ENCODE data around the gene TSPAN33. TPM values are rescaled to one million over a fixed set of nuclear protein-coding genes. Genes with fewer than 3 reads are reported as not detected.

The TSPAN33 gene
- total and polyA plus RNA-seq, 2 of the 13 experiments (the other 11 are each of a cell fraction or from before 2014, with no cell fraction given), result 15.3 to 16.5 TPM

DNA sequence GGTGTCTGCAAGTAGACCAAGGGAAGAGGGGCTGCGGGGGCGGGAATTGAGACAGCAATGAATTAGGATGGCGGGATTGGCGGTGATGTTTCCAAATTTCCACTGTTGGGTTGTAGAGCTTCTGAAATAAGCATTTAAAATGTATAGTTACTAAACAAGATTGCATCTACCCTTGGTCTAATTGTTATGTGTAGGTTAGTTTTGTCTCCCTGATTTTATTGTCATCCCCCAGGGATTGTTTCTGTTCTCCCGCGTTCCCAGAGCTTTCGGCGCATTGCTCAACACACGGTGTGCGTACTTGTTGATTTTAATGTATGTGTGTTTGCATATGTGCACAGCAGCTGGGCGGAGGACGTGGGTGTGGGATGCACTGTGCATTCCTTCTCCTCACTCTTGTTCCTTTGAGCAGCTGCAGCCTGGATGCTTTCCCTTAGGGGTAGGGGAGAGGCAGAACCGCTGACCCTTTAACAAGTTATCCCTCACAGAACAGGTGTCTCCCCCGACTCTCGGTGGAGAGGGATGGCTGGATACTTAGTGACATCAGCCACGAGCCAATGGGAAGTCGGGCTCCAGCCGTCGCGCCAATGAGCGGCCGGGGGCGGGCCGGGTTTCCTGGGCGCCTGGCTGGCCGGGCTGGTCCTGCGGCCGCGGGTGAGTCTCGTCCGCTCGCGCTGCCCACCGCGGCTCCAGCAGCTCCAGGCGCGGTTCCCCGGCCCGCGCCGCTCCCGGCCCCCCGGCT, at the start of gene TSPAN33 (continued):
- no peak for TF ChIP-seq ZBTB1 (CRISPR knock-in tag; IDR thresholded peaks at IDR 0.05; ENCODE audit: borderline replicate concordance)
- TF ChIP-seq NFRKB (IDR thresholded peaks at IDR 0.05), result no peak
- no peak for TF ChIP-seq ZNF550 (CRISPR knock-in tag; IDR thresholded peaks at IDR 0.05; ENCODE audit: borderline replicate concordance)
- no peak for TF ChIP-seq ZNF446 (CRISPR knock-in tag; IDR thresholded peaks at IDR 0.05)
- TF ChIP-seq SRSF4 (IDR thresholded peaks at IDR 0.05; ENCODE audit: low read depth, low read length, poor library complexity, severe bottlenecking), result no peak
- TF ChIP-seq ZNF704 (CRISPR knock-in tag; IDR thresholded peaks at IDR 0.05; ENCODE audit: borderline replicate concordance), result 0 out of 2 replicates have a peak, but pooled peaks have one; percentile 53
- no peak for TF ChIP-seq ZNF354B (CRISPR knock-in tag; IDR thresholded peaks at IDR 0.05)
- TF ChIP-seq, protein P1, sequence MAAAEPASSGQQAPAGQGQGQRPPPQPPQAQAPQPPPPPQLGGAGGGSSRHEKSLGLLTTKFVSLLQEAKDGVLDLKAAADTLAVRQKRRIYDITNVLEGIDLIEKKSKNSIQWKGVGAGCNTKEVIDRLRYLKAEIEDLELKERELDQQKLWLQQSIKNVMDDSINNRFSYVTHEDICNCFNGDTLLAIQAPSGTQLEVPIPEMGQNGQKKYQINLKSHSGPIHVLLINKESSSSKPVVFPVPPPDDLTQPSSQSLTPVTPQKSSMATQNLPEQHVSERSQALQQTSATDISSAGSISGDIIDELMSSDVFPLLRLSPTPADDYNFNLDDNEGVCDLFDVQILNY (CRISPR knock-in tag; conservative IDR thresholded peaks at IDR 0.05), result no peak
- no peak for TF ChIP-seq ZBTB21 (CRISPR knock-in tag; IDR thresholded peaks at IDR 0.05)
- peak; percentile 88 for TF ChIP-seq NFYB (CRISPR knock-in tag; IDR thresholded peaks at IDR 0.05)
- TF ChIP-seq SALL2 (CRISPR knock-in tag; IDR thresholded peaks at IDR 0.05), result no peak
- no peak for TF ChIP-seq RARA (CRISPR knock-in tag; IDR thresholded peaks at IDR 0.05)
- TF ChIP-seq MIXL1 (CRISPR knock-in tag; IDR thresholded peaks at IDR 0.05), result no peak
- TF ChIP-seq ZNF496 (CRISPR knock-in tag; IDR thresholded peaks at IDR 0.05; ENCODE audit: insufficient replicate concordance), result no peak
- no peak for TF ChIP-seq ZNF160 (CRISPR knock-in tag; IDR thresholded peaks at IDR 0.05)
- TF ChIP-seq DRAP1 (CRISPR knock-in tag; IDR thresholded peaks at IDR 0.05), result no peak
- TF ChIP-seq, protein P2, sequence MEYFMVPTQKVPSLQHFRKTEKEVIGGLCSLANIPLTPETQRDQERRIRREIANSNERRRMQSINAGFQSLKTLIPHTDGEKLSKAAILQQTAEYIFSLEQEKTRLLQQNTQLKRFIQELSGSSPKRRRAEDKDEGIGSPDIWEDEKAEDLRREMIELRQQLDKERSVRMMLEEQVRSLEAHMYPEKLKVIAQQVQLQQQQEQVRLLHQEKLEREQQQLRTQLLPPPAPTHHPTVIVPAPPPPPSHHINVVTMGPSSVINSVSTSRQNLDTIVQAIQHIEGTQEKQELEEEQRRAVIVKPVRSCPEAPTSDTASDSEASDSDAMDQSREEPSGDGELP (IDR thresholded peaks at IDR 0.05; ENCODE audit: borderline replicate concordance, low read depth), result peak; percentile 34; the same call in 1 of the 2 replicates
- TF ChIP-seq, protein P3, sequence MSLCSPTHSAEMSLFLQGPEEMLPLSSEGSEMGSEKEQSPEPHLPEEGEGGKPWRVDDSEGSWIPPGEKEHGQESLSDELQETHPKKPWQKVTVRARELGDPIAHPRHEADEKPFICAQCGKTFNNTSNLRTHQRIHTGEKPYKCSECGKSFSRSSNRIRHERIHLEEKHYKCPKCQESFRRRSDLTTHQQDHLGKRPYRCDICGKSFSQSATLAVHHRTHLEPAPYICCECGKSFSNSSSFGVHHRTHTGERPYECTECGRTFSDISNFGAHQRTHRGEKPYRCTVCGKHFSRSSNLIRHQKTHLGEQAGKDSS (CRISPR knock-in tag; IDR thresholded peaks at IDR 0.05; ENCODE audit: borderline replicate concordance, low read depth), result no peak
- no peak for TF ChIP-seq RORA (CRISPR knock-in tag; IDR thresholded peaks at IDR 0.05)
- TF ChIP-seq SP140L (CRISPR knock-in tag; IDR thresholded peaks at IDR 0.05; ENCODE audit: borderline replicate concordance), result no peak
- TF ChIP-seq, protein P4, sequence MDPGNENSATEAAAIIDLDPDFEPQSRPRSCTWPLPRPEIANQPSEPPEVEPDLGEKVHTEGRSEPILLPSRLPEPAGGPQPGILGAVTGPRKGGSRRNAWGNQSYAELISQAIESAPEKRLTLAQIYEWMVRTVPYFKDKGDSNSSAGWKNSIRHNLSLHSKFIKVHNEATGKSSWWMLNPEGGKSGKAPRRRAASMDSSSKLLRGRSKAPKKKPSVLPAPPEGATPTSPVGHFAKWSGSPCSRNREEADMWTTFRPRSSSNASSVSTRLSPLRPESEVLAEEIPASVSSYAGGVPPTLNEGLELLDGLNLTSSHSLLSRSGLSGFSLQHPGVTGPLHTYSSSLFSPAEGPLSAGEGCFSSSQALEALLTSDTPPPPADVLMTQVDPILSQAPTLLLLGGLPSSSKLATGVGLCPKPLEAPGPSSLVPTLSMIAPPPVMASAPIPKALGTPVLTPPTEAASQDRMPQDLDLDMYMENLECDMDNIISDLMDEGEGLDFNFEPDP (CRISPR knock-in tag; conservative IDR thresholded peaks at IDR 0.05), result no peak
- TF ChIP-seq SSRP1 (CRISPR knock-in tag; IDR thresholded peaks at IDR 0.05), result no peak
- TF ChIP-seq ZNF207 (IDR thresholded peaks at IDR 0.05; ENCODE audit: borderline replicate concordance), result no peak

All from HepG2 (cell line).